ENCODE measurements around the gene SAMD10.
"Not testable (repeated sequence)": the region's sequence is repeated elsewhere in the genome, so short reads cannot be mapped to it uniquely, and the experiment has no call there.

SAMD10 gene

DNA sequence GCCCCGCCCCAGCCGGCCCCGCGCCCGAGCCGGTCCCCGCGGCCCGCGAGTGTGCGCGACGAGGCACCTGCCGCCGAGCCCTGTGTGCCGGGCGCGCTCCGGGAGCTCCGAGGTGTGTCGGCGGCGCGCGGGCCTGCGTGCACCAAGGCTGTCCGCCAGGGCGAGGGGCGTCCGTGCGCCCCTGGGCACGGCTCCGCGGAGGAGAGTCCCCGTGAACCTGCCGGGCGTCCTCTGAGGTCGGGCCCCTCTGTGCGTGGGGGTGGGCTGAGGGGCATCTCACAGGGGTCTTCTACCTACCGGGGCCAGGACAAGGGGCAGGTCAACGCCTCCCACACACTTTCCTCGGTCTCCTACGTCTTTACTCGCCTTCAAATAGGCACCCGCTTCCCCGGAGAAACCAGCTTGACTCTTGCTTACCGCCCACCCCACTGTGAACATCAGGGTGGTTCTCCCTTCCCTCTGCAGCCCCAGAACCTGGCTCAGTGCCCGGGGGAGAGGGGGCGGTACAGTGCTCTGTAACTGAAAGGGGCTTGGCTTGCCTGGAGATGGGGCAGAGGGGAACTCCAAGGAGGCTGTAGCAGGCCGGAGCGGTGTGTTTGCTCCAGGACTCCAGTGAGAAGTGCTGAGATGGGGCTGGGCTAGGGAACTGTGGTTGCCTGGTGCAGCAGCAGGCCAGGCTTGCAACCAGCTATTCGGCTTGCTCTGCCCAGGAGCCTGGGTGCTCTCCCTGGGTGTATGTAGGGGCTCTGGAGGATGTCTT is at the start of gene SAMD10:
TSS of gene SAMD10 (minus strand) at position 86 of the 760 bp plus-strand sequence. CDS start 175 bp downstream, outside the sequence.
- DNase-seq (ENCODE audit: low spot score): no peak

DNA sequence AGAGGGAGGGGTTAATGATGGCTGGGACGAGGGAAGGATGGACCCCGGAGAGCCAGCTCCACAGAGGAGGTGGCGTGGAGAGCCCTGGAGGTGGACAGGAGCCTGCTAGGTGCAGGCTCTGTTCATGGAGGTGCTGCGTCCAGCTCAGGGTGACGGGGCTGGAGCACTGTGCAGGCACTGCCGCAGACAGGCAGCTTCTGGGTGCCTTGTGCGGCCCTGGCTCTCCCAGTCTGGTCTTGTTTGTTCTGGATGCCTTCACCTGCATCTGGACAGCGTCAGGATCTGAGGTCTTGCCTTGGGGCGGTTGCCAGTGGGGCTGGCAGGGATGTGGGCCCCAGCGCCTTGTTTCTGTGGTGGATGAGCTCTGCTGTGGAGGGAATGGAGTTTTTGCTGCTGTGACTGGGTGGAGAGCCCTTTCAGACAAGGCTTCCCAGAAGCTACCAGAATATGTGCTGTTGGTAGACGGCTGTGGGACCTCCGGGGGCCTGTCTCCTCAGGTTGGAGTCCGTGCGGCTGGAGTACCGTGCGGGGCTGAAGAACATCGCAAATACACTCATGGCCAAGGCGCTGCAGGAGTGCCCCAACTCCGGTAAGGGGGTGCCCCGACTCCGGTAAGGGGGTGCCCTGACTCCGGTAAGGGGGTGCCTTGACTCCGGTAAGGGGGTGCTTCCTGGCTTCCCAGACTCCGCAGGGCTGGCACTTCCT is 48.7 kb upstream of the SAMD10 start:
- no peak for DNase-seq (ENCODE audit: low spot score)

DNA sequence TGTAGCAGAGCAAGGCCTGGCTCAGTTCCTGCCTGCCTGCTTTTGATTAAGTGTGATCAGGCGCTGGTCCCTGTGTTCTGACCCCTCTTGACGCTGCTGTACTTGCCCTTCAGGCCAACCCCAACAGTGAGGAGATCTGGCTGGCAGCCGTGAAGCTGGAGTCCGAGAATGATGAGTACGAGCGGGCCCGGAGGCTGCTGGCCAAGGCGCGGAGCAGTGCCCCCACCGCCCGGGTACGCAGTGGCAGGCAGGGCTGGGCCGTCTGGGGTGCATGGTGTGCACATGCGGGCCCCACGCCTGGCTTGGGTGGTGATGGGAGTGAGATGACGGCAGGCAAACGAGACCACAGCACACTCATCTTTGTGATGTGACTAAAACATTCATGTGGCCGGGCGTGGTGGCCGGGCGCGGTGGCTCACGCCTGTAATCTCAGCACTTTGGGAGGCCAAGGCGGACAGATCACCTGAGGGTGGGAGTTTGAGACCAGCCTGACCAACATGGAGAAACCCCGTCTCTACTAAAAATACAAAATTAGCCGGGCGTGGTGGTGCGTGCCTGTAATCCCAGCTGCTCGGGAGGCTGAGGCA is 46.5 kb upstream of the SAMD10 start:
- DNase-seq (ENCODE audit: low spot score): no peak

DNA sequence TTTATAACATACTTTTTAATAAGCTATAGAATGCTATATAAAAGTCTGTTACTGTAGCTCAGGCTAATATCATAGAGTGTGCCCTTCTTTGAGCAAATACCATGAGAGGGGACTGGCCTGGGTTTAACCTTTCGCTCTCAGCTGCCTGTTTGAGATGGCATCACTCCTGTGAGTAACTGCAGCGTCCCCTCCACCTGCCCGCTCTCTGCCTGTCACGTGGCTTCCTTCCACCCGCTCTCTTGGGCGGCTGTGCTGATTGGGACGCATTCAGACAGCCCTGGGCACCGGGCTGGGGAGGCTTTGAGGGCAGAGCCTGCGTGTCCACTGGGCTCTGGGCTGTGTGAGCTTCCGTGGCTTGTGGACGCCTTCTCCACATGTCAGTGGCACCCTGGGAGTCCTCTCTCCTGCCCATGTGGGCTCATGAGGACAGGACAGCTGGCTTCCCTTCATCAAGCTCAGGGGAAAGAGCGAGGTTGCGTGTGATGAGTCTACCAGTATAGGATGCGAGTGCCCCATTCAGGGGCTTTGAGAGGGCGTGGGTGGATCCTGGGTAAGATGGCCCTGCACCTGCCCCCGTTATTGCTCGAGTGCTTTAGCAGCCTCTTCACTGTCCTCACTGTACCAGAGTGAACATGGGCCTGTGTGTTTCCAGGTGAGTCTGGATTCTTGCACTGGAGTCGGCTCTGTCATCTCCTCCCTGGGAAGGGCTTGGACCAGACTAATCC is 45.8 kb upstream of the SAMD10 start:
- DNase-seq (ENCODE audit: low spot score): no peak

DNA sequence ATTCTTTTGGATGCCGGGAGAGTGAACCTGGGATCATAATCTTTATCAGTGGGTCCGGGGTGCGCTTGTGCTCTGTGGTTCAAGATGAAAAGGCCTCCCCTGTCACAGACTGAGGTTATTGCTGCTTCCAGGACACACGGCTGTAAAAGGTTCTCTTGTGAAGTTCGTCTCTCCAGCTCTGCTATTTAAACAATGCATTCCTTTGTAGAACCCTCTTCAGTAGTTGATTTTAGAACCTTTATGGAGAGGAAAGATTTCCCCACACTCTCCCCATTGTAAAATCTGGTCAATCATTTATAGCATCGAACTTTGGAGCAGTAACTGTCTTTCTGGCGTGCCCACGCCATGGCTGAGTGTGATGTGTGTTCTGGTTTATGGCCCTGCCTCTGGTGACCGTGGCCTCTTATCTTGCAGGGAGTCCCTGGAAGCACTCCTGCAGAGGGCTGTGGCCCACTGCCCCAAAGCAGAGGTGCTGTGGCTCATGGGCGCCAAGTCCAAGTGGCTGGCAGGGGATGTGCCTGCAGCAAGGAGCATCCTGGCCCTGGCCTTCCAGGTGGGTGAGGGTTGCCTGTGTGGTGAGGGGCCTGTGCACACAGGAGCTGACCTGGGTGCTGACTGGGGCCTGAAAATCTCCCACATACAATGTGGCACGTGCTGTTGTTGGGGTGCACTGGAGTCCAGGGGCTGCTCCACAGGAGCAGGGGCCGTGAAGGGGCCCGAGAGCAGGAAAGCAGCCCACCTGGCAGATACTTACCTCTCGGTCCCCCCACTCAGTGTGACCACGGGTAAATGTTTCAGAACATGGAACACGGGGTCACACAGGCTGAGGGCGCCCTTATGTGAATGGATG is 44.9 kb upstream of the SAMD10 start:
- no peak for DNase-seq (ENCODE audit: low spot score)

DNA sequence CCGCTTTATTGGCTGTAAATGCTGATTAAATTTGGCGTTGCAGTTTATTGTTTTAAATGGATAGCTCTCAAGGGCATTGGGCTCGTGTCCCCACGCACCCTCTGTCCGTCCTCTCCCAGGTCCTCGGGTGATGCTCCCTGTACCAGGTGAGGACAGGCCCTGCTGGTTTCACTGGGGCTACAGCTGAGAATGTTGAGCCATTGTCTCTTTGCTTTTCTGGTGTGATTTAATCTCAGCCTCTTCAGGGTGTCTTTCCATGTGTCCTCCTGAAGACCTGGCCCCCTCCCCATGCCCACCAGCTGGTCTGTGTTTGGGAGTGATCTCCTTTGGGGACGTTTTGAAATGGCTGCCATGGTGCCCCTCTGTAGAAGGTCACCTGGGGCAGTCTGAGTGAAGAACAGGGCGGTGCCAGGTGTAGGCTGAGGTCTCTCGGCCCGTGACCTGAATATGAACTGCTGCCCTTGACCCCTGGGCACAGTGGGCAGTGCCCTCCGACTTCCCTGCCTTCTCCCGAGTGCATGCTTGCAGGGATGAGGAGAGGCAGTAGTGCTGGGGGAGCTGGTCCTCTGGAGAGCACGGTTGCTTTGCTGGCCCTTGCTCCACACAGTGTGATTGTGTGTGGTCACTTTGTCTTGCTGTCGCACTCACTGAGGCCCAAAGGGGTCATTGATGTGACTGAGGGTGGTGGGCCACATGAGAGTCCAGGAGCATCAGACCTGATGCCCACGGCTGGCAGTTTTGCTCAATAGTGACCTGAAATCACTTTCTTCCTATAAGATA is 44.1 kb upstream of the SAMD10 start:
- DNase-seq (ENCODE audit: low spot score): no peak

DNA sequence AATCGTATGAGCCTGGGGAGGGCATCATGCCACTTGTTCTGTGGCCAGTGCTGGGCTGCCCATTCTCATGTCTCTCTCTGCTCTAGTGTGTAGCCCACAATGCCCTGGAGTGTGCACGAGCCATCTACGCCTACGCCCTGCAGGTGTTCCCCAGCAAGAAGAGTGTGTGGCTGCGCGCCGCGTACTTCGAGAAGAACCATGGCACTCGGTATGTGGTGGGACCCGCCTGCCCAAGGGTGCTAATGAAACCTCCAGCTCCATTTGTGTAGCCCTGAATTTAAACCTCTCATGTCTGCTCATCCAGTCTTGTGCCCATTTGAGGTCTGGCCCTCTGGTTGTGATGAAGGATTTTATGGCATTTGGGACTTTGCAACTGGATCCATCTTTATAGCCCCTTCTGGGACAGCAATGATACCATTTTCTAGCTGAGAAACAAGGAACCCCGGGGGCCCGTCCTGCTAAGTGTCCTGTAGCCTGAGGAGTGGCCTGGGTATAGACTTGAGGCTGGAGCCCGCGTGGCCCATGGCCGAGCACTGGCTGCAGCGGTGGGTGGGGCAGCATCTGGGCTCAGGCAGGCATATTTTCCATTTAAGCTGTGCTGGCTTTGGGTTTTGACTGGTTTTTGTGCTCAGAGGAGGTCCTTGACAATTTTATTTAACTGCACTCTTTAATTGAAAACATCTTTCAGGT is 43.4 kb upstream of the SAMD10 start:
- no peak for DNase-seq (ENCODE audit: low spot score)

DNA sequence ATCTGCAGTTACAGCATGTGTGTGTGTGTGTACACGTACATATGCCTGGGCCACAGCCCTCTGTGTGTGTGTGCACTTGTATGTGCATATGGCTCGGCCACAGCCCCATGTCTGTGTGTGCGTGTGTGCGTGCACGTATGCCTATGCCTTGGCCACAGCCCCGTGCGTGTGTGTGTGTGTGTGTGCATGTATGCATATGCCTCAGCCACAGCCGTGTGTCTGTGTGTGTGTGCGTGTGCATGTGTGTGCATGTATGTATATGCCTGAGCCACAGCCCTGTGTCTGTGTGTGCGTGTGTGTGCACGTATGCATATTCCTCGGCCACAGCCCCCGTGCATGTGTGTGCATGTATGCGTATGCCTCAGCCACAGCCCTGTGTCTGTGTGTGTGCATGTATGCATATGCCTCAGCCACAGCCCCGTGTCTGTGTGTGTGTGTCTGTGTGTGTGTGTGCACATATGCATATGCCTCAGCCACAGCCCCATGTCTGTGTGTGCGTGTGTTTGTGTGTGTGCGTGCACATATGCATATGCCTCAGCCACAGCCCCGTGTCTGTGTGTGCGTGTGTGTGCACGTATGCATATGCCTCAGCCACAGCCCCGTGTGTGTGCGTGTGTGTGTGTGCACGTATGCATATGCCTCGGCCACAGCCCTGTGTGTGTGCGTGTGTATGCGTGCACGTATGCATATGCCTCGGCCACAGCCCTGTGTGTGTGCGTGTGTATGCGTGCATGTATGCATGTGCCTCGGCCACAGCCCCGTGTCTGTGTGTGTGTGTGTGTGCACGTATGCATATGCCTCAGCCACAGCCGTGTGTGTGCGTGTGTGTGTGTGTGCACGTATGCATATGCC is 41.9 kb upstream of the SAMD10 start:
- DNase-seq (ENCODE audit: low spot score): no peak

DNA sequence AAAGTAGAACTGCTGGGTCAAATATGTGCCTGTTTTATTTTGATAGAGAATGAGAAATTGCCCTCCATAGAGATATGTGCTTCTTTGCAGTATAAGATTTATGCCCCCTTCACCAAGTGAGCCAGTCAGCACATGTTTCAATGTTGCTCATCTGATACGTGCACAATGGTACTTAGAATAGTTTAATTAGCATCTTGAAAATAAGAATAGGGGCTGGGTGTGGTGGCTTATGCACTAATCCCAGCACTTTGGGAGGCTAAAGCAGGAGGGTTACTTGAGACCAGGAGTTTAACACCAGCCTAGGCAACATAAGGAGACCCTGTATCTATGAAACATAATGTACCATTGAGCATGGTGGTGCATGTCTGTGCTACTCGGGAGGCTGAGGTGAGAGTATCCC is 36.2 kb upstream of the SAMD10 start:
- no peak for DNase-seq (ENCODE audit: low spot score)

DNA sequence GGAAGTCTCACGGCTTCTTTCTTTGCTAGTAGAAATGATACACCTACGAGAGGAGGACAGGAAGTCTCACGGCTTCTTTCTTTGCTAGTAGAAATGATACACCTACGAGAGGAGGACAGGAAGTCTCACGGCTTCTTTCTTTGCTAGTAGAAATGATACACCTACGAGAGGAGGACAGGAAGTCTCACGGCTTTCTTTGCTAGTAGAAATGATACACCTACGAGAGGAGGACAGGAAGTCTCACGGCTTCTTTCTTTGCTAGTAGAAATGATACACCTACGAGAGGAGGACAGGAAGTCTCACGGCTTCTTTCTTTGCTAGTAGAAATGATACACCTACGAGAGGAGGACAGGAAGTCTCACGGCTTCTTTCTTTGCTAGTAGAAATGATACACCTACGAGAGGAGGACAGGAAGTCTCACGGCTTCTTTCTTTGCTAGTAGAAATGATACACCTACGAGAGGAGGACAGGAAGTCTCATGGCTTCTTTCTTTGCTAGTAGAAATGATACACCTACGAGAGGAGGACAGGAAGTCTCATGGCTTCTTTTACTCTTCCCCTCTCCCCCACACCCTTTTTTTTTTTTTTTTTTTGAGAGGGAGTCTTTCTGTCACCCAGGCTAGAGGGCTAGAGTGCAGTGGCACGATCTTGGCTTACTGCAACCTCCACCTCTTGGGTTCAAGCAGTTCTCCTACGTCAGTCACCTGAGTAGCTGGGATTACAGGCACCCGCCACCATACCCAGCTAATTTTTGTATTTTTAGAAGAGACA is 33.1 kb upstream of the SAMD10 start:
- DNase-seq (ENCODE audit: low spot score): not testable (repeated sequence)

DNA sequence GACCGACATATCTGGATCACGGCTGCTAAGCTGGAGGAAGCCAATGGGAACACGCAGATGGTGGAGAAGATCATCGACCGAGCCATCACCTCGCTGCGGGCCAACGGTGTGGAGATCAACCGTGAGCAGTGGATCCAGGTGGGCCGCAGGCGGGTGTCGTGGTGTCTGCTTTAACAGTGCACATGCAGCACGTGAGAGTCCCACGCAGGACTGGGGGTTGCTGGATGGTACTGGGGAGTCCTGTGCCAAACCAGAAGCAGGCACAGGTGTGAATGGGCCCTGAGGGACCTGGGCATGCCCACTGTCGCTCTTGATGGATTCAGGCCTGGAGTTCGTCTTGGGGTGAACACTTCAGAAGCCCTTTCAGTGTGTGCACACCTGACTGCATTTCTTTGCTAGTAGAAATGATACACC is 31.9 kb upstream of the SAMD10 start:
- no peak for DNase-seq (ENCODE audit: low spot score)

DNA sequence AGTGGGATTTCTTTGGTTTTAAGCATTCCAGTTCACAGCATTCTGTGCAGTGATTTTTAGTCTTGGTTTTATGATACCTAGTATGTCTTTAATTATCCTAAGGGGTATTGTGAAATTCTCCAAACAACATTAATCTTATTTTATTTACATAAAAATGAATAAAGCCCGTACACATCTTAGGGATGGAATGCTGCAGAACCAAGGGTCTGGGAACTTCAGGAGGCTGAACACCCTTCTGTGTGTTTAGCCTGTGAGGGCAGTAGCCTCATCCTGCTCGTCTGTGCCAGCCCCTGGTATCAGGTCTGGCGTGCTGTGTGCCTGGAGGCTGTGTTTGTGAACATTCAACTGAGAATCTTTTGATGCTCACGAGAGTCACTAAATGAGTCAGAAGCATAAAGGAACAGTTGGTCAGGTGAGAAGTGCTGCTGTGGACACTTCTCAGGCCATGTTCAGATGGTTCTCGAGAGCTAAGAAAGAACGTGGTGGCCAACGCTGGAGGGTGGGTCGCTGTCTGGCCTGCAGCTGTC is 31.3 kb upstream of the SAMD10 start:
- DNase-seq (ENCODE audit: low spot score): no peak

DNA sequence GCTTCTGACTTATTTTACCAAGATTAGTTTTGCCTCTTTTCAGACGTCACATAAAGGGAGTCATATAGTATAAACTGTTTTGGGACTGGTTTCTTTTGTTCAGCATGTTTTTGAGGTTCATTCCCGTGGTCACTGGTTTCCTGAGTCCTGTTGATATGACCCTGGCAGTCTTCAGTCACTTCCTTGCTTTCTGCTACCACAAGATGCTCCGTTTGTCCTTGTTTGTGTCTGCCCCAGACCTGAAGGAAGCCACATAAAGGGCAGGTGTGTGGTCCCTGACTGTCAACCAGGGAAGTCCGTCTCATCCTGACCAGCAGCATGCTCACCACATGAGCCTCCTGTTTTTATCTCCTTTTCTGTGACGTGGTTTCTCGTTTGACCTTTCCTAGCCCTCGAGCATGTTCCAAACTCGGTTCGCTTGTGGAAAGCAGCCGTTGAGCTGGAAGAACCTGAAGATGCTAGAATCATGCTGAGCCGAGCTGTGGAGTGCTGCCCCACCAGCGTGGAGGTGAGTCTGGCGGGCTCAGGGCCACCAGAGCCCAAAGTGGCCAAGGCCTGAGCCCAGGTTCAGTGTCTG is 30.5 kb upstream of the SAMD10 start:
- DNase-seq (ENCODE audit: low spot score): no peak

DNA sequence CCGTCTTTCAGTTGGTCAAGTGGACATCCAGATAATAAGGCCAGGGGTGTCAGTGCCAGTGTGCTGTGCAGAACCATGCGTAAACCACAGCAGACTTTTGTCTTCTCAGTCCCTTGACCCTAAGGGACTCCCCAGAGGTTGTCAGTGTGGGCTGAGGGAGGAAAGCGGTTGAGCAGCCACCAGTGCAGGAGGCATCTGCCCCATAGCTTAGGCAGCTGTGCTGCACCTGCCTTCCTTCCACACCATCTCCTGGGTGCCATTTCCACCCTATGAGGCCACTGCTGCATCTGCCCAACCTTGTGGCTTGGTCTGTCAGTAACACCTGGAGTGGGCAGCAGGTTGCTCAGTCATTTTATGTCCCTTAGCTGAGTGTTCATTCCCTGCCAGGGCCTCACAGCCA is 27.5 kb upstream of the SAMD10 start:
- DNase-seq (ENCODE audit: low spot score): no peak

DNA sequence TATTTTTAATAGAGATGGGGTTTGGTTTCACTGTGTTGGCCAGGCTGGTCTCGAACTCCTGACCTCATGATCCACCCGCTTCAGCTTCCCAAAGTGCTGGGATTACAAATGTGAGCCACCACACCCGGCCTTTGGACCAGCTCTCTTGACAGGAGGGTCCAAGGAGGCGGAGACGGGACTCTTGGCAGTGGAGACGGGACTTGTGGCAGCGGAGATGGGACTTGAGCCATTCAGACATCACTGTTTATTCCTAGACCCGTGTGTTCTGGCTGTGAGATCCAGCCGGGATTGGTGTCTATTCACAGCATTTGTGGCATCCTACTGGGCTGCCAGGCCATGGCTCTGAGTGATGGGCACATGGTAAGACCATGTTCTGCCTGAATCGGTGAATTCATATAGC is 27.0 kb upstream of the SAMD10 start:
- DNase-seq (ENCODE audit: low spot score): no peak

DNA sequence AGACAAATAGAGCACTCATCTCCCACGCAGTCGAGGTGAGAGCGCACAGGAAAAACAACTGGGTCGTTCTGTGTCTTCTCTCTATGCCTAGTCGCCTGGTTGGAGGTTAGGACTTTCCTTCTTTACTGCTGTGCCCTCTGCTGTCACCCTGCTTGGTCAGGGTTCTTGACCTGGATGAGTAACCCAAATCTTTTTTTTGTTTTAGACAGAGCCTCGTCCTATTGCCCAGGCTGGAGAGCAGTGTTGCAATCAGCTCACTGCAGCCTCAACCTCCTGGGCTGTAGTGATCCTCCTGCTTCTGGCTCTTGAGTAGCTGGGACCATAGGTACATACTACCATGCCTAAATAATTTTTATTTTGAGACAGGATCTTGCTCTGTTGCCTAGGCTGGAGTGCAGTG is 26.0 kb upstream of the SAMD10 start:
- DNase-seq (ENCODE audit: low spot score): no peak

DNA sequence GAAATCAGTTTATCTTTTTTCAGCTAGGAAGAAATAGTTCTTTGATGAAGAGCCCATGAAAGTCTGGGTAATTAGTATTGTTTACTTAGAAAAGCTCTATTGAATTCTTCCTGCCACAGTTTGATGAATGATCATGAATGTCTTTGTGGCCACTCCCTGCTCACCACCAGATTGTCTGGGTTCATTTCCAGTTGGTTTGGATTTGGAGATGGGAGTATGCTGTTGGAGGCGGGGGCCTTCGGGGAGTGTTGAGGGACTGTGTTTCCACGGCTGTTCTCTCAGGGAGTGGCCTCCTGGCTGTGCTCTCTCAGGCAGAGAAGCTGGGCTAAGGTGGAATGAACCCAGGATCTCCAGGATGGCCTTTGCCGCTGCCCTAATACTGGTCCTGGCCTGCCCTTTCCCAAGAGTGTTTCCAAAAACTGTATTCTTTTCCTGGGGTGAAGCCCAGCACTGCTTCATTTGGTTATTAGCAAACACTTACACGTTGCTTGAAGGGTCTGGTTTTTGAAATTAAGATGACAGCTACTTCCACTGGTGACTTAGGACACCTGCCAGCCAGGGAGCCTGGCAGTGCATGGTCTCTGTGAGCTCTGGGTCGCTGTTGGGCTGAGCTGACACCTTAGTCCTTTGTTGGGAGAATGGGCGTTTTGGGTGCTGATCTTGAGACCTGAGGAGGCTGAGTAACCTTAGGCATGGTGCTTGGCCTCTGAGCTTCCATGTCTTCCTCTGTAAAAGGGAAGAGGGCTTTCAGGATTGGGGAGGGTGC is 24.7 kb upstream of the SAMD10 start:
- no peak for DNase-seq (ENCODE audit: low spot score)

All from left forelimb (tissue), 1 donor.